Measurements from ENCODE around the gene KRTAP12-2. TPM values are rescaled to one million over a fixed set of nuclear protein-coding genes. Genes with fewer than 3 reads are reported as not detected.

Gene KRTAP12-2, protein sequence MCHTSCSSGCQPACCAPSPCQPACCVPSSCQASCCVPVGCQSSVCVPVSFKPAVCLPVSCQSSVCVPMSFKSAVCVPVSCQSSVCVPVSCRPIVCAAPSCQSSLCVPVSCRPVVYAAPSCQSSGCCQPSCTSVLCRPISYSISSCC
- total RNA-seq: not detected

- no peak within 1 kb of the TSS for H3K27ac ChIP-seq
- no peaks in the 10 kb centered on the region for H3K36me3 ChIP-seq
- WGBS, 2 donors: 50 to 71% methylated on average over 7 to 16 of the region's 19 CpGs
- H3K27me3 ChIP-seq: no peaks in the 10 kb centered on the region
- H3K4me1 ChIP-seq: no peaks in the 10 kb centered on the region
- TF ChIP-seq EP300 (IDR thresholded peaks at IDR 0.05) (no peak), POLR2A (IDR thresholded peaks at IDR 0.05) (no peak), POLR2AphosphoS5 (IDR thresholded peaks at IDR 0.05) (no peak)
- TF ChIP-seq, protein P1, sequence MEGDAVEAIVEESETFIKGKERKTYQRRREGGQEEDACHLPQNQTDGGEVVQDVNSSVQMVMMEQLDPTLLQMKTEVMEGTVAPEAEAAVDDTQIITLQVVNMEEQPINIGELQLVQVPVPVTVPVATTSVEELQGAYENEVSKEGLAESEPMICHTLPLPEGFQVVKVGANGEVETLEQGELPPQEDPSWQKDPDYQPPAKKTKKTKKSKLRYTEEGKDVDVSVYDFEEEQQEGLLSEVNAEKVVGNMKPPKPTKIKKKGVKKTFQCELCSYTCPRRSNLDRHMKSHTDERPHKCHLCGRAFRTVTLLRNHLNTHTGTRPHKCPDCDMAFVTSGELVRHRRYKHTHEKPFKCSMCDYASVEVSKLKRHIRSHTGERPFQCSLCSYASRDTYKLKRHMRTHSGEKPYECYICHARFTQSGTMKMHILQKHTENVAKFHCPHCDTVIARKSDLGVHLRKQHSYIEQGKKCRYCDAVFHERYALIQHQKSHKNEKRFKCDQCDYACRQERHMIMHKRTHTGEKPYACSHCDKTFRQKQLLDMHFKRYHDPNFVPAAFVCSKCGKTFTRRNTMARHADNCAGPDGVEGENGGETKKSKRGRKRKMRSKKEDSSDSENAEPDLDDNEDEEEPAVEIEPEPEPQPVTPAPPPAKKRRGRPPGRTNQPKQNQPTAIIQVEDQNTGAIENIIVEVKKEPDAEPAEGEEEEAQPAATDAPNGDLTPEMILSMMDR (IDR thresholded peaks at IDR 0.05): no peak
- H3K9me3 ChIP-seq: peaks cover 0 to 12% (median 0%) of the 10 kb centered on the region in 4 donors
- peak in 1 of 2 donors; percentile 41 for ATAC-seq (ENCODE audit: low FRiP score in 2 of 2)
- H3K4me3 ChIP-seq: no peak within 1 kb of the TSS
- no peak for DNase-seq
Observed at GRCh38 chr21:44666401-44667320, at the start of gene KRTAP12-2. TSS of gene KRTAP12-2 (minus strand) at chr21:44666927. CDS start at chr21:44666886, 41 bp downstream.

DNA sequence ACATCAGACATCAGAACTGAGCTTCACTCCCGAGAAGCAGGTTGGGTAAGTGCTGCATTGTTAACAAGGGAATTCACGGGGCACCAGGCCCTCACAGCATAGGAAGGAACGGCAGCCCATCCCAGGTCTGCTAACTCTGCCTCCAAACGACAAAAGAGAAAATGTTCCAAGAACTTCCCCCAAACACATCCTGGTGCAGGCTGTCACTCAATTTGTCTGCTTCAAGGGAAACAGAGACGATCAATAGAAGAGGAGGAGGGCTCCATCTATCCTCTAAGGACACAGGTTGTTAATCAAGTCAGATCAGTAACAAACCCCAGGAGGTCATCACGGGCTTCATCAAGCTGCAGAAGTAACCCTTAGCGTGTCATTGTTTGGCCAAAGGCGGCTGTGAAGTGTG lies 48.2 kb upstream of the KRTAP12-2 start:
- peaks cover 0 to 23% (median 8%) of the 10 kb centered on the region in 4 donors for H3K4me1 ChIP-seq
- H3K9me3 ChIP-seq: no peaks in the 10 kb centered on the region
- H3K27me3 ChIP-seq: peaks cover 0 to 32% (median 18%) of the 10 kb centered on the region in 4 donors
- no peaks in the 10 kb centered on the region for H3K36me3 ChIP-seq
- no peak for TF ChIP-seq EP300 (IDR thresholded peaks at IDR 0.05)
- no peak for TF ChIP-seq POLR2A (IDR thresholded peaks at IDR 0.05)
- TF ChIP-seq, protein P1 (IDR thresholded peaks at IDR 0.05): no peak
- no peak for TF ChIP-seq POLR2AphosphoS5 (IDR thresholded peaks at IDR 0.05)
- 34% methylated on average over 8 of the region's 8 CpGs for WGBS, 2 donors
- H3K27ac ChIP-seq: no peak overlapping the region
- DNase-seq (no peak), ATAC-seq (ENCODE audit: low FRiP score in 2 of 2) (no peak)
- H3K4me3 ChIP-seq: no peak overlapping the region

GRCh38 chr21:44713846-44714245 lies 47.1 kb upstream of the KRTAP12-2 start:
- ATAC-seq (ENCODE audit: low FRiP score in 2 of 2): no peak
- TF ChIP-seq POLR2A (IDR thresholded peaks at IDR 0.05) (no peak), POLR2AphosphoS5 (IDR thresholded peaks at IDR 0.05) (no peak), EP300 (IDR thresholded peaks at IDR 0.05) (no peak)
- TF ChIP-seq, protein P1 (IDR thresholded peaks at IDR 0.05): no peak
- Histone ChIP-seq H3K4me3 (no peak overlapping the region), H3K4me1 (peaks cover 0 to 32% (median 14%) of the 10 kb centered on the region in 4 donors), H3K27ac (no peak overlapping the region), H3K9me3 (no peaks in the 10 kb centered on the region), H3K36me3 (no peaks in the 10 kb centered on the region), H3K27me3 (peaks cover 0 to 37% (median 23%) of the 10 kb centered on the region in 4 donors)
- 88 to 89% methylated on average over 8 to 10 of the region's 10 CpGs for WGBS, 2 donors
- DNase-seq: no peak

DNA sequence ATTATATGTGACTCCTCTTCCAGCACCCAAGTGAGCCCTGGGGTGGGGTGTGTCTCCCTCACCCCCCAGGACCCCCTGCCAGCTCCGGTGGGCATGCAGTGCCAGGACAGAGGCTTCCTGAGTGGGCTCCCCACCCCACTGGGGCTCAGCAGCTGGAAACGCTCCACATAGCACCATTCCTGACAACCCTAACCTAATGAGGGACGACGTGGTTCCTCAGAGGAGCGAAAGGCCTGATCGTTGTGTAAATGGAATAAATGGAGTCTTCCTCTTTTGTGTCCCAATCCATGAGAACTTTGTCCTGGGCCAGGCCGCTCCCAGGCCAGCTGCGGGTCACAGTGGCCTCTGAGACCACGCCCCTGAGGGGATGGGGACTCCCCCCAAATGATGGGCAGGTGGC lies 46.4 kb upstream of the KRTAP12-2 start:
- no peak for ATAC-seq (ENCODE audit: low FRiP score in 2 of 2)
- WGBS, 2 donors: 67 to 80% methylated on average over 4 to 9 of the region's 9 CpGs
- Histone ChIP-seq H3K9me3 (no peaks in the 10 kb centered on the region), H3K36me3 (no peaks in the 10 kb centered on the region), H3K4me3 (no peak overlapping the region), H3K27me3 (peaks cover 0 to 44% (median 26%) of the 10 kb centered on the region in 4 donors), H3K27ac (no peak overlapping the region), H3K4me1 (peaks cover 0 to 32% (median 14%) of the 10 kb centered on the region in 4 donors)
- DNase-seq: no peak
- TF ChIP-seq POLR2A (IDR thresholded peaks at IDR 0.05) (no peak), POLR2AphosphoS5 (IDR thresholded peaks at IDR 0.05) (no peak), EP300 (IDR thresholded peaks at IDR 0.05) (no peak)
- TF ChIP-seq, protein P1 (IDR thresholded peaks at IDR 0.05): no peak
